OCI-LY1 (cell line): ENCODE measurements around the gene KCNE1.

Experiments used
- CTCF ChIP-seq: fragments of 200-600 bp; sonication (generic), shearing (Covaris generic); IDR thresholded peaks from 2 replicates; pipeline ENCODE4 v1.5.1; 2017; ENCODE audit warnings: mild to moderate bottlenecking, antibody characterized with exemption, low read length, moderate library complexity, mixed read lengths
- EZH2 ChIP-seq: fragments of 200-600 bp; sonication (generic), shearing (Covaris generic); IDR thresholded peaks from 2 replicates; pipeline ENCODE4 v1.8.0; 2017; ENCODE audit warnings: borderline replicate concordance, mixed run types, mild to moderate bottlenecking, antibody characterized with exemption, low read length, moderate library complexity, mixed read lengths

GRCh38 chr21:34545079-34545884, 33.3 kb upstream of the KCNE1 start:
- TF ChIP-seq CTCF (no peak), EZH2 (no peak)
